ENCODE measurements around the gene L1TD1.

GRCh38 chr1:62221171-62221570 is 26.5 kb downstream of the L1TD1 start:
- TF ChIP-seq CTCF (IDR thresholded peaks at IDR 0.05) (no peak), POLR2A (IDR thresholded peaks at IDR 0.05) (no peak)

Measured in right lobe of liver (tissue), 4 donors.